NCI-H146 treated with DMSO at 0.1 percent for 48 hours (cell line): ENCODE data around the gene PIGS.

ENCODE experiments used
- DNase-seq: peaks from one replicate; lab custom pipeline; 2025; ENCODE audit not compliant: unreplicated experiment; lab: John Stamatoyannopoulos, UW

The PIGS gene

DNA sequence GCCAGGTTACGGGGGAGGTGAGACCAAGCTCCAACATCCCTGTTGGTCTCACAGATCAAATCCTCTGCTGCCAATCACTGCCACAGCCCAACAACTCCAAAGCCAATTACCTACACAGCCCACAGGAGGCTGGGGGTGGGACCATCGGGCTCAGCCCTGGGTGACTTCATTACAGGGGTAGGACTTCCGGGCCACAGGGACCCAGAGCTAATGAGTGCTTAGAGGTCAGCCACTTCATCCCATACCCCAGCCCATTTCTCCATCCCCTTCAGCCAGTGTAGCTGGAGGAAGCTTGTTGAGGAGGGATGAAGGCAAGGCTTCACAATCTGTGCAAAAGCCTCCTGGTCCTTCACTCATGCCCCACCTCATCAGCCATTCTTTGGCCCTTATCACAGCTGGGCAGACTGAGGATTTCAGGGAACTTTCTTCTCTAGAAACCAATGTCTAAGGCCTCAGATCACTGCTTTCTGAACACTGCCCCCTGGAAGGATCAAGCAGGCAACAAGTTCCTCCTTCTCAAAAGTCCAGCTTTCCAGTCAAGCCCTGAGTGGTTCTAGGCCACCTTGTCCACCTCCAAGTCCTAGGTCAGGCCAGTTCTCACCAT, 59.4 kb downstream of the PIGS start:
- DNase-seq: no peak

DNA sequence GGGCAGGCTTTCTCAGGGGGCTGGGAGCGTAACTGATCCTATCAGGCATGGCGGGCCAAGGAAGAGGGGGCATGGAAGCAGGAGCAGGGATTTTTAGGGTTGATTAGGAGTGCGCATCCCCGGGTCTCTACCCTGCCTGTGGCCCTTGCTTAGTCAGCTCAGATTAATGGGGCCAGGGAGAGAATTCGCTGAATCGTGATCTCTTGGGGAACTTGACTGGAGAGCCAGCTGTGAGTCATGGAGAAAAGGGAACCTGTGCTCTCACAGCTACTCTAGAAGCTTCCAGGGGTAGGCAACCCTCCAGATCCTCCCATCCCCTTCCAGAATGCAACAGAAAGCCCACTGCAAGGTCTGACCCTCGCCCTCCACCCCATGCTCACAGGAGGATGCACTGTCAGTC, 61.5 kb downstream of the PIGS start:
- DNase-seq: no peak

GRCh38 chr17:28508211-28508724, 63.1 kb downstream of the PIGS start:
- no peak for DNase-seq

DNA sequence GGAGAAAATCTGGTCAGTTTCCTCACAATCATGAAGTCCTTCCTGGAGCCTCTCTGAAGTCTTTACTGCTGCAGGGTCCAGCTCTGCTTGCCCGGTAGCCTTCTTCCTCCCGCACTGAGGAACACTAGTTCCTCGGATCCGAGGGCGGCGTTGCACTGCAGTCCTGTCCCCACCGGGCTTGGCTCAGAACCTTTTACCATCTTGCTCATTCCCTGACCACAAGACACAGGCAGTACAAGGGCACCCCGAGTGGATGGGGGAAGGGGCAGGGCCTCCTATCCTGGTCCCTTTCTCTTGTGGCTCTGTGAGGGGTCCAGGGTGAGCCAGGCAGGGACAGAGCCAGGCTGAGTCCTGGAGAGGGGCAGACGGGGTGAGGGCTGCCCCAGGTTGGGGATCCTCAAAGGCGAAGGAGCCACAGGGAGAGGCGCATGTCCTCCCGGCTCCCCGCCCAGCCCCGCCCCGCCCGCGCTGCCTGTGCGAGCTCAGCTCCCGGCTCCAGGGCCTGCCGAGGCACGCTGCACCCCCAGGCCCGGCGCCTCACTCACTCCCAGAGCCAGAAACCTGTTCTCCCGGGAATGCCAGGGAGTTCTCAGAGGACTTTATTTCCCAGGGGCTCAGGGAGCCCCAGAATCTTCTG, 63.6 kb downstream of the PIGS start:
- DNase-seq: no peak

- DNase-seq: no peak
These were observed 64.4 kb downstream of the PIGS start for GRCh38 chr17:28506763-28507487.

- DNase-seq: no peak
These were observed 65.2 kb downstream of the PIGS start, which contains the start of gene FOXN1 for GRCh38 chr17:28505986-28506665. Gene FOXN1, plus strand, starts transcription at chr17:28506348. Its CDS starts 17,622 bp downstream, at chr17:28523970.

DNA sequence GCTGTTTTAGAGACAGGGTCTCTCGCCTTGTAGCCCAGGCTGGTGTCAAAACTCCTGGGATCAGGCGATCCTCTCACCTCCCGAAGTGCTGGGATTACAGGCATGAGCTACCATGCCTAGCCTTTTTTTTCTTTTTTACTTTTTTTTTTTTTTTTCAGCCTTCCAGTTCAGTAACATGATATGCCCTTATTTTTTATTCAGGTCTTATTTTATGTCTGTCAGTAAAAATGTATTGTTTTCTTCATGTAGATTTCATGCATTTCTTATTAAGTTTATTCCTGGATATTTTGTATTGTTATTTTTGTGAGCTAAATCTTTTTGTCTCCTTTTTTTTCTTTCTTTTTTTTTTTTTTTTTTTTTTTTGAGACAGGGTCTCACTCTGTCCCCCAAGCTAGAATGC, 67.9 kb downstream of the PIGS start:
- no peak for DNase-seq
